ENCODE results near the gene PCOLCE2.

DNA sequence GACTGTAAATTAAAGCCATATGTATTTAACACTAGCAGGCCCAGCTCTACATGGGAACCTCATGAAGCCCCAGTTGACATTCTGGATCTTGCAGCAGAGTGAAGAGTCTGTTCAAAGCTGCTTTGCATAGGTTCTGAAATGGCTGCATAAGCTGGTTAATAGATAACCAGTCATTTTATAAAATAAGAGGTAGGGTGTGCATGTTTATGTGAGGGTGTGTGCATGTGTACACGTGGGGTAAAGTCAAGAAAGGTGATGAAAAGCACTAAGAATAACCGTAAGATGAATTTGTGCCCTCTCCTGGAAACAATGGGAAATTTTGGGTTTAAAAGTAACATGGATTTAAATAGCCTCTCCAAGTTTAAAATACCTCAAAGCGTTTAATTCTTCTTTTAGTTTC is 41.6 kb upstream of the PCOLCE2 start:
- TF ChIP-seq CTCF (IDR thresholded peaks at IDR 0.05) (no peak), POLR2A (IDR thresholded peaks at IDR 0.05) (no peak)

Measured in adrenal gland (tissue), 5 donors.